SH-SY5Y (cell line): Measurements from ENCODE around the gene CARD11.

Experiments
- GATA2 ChIP-seq: IDR thresholded peaks from 2 replicates; pipeline ENCODE4 v1.6.1; 2011; ENCODE audit warnings: mild to moderate bottlenecking, low read depth, low read length
- GATA3 ChIP-seq: IDR thresholded peaks from 2 replicates; pipeline ENCODE4 v1.6.1; 2011; ENCODE audit warnings: low read depth, mild to moderate bottlenecking, low read length, moderate library complexity

Gene CARD11

DNA sequence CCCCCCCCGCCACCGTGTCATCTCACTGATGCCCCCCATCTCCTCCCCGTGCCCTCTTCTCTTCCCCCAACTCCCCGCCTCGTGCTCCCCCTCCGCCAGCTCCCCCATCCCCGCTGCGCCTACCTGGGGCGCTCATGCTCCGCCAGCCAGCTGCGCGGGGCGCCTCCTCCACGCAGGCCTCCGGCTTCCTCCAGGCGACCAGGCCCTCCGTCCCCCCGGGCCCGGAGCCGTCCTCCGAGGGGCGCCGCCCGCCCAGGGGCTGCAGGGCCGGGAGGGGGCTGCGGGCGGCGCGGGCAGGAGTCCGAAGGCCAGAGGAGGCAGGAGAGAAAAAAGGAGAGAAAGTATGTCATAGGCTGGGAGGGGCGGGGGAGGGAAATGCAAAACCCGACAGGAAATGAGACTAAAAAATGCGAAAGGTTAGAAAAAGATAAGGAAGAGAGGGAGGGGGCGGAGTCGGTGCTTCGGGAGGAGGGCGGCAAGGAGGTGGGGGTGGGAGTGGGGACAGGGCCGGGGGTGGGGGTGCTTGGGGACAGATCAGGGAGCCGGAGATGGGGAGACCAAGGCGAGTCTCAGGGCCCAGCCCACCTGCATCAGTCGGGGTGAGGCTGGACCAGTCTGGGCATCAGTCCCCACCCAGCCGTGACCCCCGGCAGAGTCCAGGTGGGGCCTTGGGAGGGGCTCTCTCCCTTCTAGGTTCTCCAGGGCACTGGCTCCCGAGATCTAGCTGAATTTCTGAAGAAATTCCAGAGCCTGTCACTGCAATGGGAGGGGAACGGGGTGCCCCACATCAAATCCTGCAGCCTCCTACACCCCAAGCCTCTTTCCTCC lies at the start of gene CARD11:
Gene CARD11, minus strand, starts transcription at position 324 of the 828 bp plus-strand sequence. CDS start 85,361 bp downstream, outside the sequence.
- TF ChIP-seq GATA2 (no peak), GATA3 (no peak)

DNA sequence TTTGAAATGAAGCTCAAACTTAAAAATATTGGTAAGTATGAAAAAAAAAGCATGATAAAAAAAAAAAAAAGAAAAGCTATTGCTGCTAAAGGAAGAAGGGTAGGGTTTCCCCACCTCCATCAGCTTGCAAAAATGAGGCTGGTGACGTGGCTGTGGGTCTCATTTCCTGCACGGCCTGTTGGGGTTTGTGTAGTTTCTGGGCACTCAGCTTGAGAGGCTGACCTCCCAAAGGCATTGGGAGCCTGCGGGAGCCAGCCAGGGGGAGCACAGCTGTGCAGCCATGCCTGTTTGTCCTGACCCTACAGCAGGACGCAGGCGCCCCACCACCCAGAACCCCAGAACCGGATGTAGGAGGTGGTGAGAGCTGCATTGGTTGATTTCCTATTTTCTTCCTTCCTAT lies 48.8 kb upstream of the CARD11 start:
- TF ChIP-seq GATA3 = no peak
- no peak for TF ChIP-seq GATA2

DNA sequence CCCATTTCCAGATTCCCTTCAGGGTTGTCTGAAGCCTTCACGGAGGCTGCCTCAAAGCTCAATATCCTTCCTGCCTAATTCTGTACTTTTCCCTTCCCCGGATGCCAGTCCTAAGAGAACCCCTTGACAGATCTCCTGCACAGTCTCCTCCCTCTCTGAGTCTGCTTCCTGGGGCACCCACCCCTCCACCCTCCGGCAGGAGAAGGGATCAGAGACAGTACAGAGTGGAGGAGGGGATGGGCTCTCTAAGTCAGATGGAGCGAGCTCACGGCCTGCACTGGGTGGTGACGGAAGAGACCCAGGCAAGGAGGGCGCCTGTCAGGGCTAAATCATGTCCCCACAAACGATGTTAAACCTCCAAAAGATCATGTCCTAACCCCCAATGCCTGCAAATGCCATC lies 48.0 kb upstream of the CARD11 start:
- TF ChIP-seq GATA2 (no peak), GATA3 (no peak)

DNA sequence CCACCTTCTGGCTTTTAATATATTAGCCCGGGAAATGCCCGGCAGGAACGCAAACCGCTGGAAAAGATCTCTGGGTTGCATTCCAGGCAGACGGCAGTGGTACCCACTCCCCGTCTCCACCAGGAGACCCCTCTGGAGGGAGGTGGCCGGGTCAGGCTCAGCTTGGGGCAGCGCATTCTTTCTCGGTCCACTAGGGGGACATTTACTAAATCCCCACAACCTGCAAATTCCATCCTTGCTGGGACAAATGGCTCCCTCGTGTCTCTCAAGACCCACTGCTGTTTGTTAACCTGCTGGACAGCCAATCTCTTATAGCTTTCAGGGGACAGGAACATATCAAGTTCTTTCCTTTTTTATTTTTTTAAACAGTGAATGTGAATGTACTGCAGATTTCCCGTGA lies 45.8 kb upstream of the CARD11 start:
- TF ChIP-seq GATA2 = no peak
- TF ChIP-seq GATA3 = no peak

DNA sequence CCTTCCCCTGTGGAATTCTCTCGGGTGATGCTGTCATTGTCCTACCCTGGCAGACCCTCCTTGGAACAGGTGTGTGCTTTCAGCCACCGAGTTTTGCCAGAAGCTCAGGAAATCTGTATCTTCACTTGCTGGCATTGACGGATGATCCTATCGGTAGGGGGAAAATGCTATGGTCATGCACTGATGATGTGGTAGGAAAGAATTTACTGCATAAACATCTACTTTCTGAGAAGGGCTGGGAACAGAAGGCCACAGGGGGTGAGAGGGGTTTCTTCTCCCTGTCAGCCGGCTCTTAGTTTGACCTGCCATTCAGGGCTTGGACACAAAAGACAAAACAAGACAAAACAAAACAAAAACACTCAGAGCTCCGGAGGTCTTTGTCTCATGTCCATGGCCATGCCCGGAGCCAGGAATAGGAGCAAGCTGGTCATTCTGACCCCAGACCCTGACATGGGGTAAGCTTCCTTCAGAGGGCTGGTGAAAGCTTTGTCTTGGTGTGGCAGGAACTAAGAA lies 43.6 kb upstream of the CARD11 start:
- TF ChIP-seq GATA2 (no peak), GATA3 (no peak)

DNA sequence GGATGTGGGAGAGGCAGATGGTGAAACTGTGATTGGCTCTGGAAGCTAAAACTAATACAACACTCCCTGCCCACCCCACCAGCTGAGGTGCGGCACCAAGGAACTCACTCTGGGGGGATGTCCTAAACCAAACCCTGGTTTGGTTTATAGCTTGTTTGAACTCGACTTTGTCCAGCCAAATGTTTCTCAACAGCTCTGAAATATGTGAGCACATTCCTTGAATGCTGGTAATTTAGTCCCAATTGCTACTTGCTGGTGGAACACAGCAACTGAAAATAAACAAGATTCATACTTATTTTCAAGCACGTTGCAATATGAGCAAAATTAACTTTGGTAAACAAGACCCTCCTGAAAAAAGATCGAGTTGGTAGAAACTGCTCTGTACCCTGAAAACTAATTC lies 39.7 kb upstream of the CARD11 start:
- TF ChIP-seq GATA3 = no peak

DNA sequence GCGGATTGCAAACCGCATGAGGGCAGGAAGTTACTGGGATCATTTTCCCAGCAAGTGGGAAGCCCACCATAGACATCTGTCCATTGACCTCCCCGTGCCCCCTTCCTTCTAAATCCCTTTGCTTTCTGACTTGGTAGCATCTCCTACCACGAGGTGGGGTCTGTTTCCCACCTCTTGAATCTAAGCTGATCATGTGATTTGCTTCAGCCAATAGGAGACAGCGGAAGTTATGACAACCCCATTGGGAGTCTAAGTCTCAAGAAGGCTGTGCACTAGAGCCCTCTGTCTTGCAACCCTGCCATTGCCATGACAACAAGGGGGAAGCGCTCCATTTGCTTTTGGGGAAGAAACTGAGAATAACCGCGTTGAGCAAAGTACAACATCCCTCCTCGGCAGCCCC lies 39.2 kb upstream of the CARD11 start:
- TF ChIP-seq GATA3 = no peak
- no peak for TF ChIP-seq GATA2

DNA sequence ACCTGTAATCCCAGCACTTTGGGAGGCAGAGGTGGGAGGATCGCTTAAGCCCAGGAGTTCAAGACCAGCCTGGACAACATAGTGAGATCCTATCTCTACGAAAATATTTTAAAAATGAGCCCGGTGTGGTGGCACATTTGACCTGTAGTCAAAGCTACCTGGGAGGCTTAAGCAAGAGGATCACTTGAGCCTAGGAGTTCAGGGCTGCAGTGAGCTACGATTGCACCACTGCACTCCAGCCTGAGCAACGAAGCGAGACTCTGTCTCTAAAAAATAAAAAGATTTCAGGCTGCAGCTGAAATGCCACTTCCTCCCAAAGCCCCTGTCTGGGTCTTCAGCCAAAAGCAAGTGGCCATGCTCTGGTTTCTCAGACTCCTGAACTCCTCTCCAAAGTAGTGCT lies 38.7 kb upstream of the CARD11 start:
- TF ChIP-seq GATA3 (no peak), GATA2 (no peak)

DNA sequence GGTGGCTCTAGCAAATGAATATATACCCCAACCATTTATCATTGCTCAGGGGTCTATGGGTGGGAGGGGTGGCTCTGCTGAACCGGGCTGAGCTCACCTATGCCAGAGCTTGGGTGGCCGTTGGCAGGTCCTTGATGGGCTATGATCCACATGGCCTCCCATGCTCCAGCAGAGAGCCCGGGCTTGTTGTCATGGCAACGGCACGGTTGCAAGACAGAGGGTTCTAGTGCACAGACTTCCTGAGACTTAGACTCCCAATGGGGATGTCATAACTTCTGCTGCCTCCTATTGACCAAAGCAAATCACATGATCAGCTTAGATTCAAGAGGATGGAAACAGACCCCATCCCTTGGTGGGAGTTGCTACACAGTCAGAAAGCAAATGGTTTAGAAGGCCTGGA lies 36.4 kb upstream of the CARD11 start:
- TF ChIP-seq GATA2 (no peak), GATA3 (no peak)

DNA sequence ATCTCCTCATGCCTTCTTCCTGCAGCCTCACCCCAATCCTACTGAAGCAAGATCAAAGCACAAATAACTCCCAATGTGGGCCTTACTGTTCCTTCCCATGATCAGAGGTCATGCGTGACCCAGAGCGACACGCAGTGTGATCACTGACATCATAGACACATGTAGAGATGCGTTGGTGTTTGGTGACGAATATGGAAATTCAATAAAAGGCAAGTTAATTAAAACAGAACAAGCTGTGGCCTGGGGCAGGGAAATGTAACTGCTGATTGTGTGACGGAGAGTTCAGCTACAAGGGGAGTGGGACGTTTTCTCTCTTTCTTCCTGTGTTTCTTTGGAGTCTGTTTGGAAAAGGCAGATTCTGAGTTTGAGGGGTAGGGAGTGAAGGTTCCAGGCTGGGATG lies 34.8 kb upstream of the CARD11 start:
- TF ChIP-seq GATA2 (no peak), GATA3 (no peak)

DNA sequence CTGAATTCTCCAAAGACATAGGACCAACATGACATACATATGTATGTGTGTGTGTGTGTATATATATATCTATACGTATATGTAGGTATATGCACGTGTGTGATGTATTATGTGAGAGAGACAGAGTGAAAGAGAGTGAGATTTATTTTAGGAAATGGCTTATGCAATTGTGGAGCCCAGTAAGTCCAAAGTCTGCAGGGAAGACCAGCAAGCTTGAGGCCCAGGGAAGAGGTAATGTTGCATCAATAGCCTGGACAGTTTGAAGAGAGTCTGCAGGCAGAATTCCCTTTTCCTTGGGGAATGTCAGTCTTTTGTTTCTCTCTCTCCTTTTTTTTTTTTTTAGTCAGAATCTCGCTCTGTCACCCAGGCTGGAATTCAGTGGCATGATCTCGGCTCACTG lies 33.0 kb upstream of the CARD11 start:
- TF ChIP-seq GATA2 (no peak), GATA3 (no peak)

DNA sequence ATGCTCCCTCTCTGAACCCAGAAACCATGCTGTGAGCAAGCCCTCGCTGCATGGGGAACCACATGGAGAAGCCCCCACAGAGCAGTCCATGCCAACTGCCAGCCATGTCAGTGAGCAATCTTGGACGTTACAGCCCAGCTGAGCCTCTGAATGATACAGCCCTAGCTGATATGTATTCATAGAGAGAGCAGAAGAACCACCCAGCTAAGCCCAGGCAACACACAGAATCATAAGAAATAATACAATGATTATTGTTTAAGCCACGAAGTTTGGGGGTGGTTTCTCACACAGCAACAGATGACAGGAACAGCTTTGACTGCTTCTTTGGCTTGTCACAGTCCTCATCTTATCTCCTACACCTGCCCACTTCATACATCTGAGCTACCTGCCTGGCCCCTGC lies 32.5 kb upstream of the CARD11 start:
- TF ChIP-seq GATA2 (no peak), GATA3 (no peak)

DNA sequence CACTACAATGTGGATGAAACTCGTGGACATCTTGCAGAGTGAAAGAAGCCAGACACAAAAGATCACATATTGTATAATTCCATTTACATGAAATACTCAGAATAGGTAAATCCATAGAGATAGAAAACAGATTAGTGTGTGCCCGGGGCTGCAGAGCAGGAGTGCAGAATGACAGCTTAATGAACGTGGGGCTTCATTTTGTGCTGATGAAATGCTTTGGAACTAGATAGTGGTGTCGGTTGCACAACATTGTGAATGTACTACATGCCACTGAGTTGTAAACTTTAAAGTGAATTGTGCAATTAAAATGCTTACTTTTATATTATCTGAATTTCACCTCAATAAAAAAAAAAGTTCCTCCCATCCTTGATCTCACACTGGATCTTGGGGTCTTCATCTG lies 31.8 kb upstream of the CARD11 start:
- TF ChIP-seq GATA2 = no peak
- TF ChIP-seq GATA3 = no peak

DNA sequence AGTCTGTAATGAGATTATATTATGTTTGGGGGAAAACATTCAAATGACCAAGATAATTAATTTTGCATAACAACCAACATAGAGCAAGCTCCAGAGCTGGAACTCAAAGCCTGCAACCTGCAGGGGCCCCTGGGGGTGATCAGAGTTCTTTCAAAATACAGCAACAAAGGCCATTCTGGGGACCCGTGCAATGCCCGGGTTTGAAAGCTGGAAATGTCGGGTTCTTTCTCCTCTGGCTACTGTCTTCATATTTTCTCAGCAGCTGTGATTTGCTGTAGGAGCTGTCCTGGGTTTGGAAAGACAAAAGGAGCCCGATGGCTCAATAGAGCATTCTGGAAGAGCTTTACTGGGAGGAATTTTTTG lies 30.8 kb upstream of the CARD11 start:
- TF ChIP-seq GATA3 (no peak), GATA2 (no peak)

DNA sequence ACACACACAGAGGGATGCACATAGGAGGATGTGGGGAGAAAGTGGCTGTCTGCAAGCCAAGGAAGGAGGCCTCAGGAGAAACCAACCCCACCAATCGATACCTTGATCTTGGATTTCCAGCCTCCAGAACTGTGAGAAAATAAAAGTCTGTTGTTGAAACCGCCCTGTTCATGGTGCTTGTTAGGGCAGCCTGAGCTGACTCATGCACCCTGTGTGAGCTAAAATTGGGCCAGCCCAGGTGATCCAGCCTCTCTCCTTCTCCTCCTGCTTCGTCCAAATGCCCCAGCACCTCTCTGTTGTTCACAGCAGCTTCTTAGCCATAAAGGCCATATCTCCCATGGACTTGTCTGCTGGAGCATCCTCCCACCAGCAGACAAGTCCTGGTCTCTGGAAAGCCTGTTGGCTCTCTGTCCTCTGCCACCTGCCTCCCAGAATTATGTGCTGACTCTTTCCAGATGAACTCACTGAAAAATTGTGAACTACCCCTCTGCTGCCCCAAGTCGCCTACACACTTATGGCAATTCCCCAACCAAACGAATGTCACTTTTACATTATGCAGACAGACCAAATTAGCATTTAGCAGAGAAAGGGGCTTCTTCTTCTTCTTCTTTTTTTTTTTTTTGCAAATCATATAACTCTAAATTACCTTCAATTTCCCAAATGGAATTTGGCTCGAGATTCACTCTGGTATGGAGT lies 30.2 kb upstream of the CARD11 start:
- no peak for TF ChIP-seq GATA2
- TF ChIP-seq GATA3 = no peak
